GM12892 (cell line): ENCODE data around the gene SNX12.

ENCODE experiments used
- POLR2A ChIP-seq: IDR thresholded peaks from 2 replicates; pipeline ENCODE4 v1.6.1; 2011; ENCODE audit warnings: low read depth, low read length, control low read depth
- POLR2AphosphoS5 ChIP-seq: IDR thresholded peaks from 2 replicates; pipeline ENCODE4 v1.6.1; 2011; ENCODE audit warnings: low read depth, low read length, control low read depth
- TAF1 ChIP-seq: IDR thresholded peaks from 2 replicates; pipeline ENCODE4 v1.6.1; 2011; ENCODE audit warnings: low read depth, mild to moderate bottlenecking, control low read depth, low read length, borderline replicate concordance

DNA sequence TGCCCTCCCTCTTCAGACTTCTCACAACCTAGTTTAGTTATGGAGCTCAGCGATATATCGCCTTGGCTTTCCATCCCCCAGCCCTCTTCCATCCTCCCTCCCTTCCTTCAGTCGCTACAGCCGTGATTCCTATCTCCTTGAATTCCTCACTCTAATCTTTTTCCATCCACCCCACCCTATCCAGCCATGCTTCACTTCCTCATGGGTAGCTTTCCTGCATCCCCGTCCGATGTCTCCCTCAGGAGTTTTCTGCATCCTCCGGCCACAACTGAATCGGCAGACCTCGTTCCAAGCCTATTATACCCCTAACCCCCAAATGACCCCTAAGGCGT, 456 bp downstream of the SNX12 start:
- no peak for TF ChIP-seq POLR2A
- TF ChIP-seq TAF1 = no peak
- TF ChIP-seq POLR2AphosphoS5 = no peak
